Spleen (tissue), 7 donors: ENCODE data around the gene MEGF6.

ENCODE experiments used
- POLR2AphosphoS5 ChIP-seq, 3 donors: sonication (generic); formaldehyde crosslinking; IDR thresholded peaks; one replicate each; pipeline ENCODE4 v1.5.1; 2017; ENCODE audit warnings: antibody characterized with exemption in 3 of 3
- TF ChIP-seq, protein P1 (sequence below), 11 experiments: fragments of 200-600 bp in 7 of 11; fragments of 450-650 bp in 4 of 11; sonication (generic) in 4 of 11; IDR thresholded peaks in 8 of 11; conservative IDR thresholded peaks in 3 of 11; 1 replicate in 7 of 11; 2 replicates in 4 of 11; pipeline versions ENCODE4 v1.4.0 to v1.8.0; 2016 to 2021; ENCODE audit warnings: antibody characterized with exemption in 11 of 11, inconsistent platforms in 4 of 11, mild to moderate bottlenecking in 1 of 11
- donor health status: DM: no; HTN: no; CAD: no; lungs with moderate emphysema.
- donor health status: DM: no; HTN: no; CAD: no.
- donor health status: DM: no; HTN: no; CAD: no.

DNA sequence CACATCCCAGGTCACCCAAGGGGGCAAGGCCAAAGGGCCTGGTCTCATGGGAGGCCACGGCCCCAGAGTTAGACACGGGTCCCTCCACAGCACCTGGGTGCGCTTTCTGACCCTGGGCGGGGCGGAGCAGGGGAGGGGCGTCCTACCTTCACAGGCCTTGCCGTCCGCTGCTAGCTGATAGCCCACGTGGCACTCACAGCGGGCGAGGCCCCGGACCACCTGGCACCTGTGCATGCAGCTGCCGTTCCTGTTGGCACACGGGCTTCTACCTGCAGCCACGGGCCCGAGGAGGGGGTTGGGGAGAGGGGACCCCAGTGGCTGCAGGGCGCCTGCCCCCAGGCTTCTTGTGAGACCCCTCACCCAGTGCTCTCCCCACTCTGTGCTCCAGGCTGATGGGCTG lies 96.9 kb downstream of the MEGF6 start:
- TF ChIP-seq, protein P1, sequence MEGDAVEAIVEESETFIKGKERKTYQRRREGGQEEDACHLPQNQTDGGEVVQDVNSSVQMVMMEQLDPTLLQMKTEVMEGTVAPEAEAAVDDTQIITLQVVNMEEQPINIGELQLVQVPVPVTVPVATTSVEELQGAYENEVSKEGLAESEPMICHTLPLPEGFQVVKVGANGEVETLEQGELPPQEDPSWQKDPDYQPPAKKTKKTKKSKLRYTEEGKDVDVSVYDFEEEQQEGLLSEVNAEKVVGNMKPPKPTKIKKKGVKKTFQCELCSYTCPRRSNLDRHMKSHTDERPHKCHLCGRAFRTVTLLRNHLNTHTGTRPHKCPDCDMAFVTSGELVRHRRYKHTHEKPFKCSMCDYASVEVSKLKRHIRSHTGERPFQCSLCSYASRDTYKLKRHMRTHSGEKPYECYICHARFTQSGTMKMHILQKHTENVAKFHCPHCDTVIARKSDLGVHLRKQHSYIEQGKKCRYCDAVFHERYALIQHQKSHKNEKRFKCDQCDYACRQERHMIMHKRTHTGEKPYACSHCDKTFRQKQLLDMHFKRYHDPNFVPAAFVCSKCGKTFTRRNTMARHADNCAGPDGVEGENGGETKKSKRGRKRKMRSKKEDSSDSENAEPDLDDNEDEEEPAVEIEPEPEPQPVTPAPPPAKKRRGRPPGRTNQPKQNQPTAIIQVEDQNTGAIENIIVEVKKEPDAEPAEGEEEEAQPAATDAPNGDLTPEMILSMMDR (IDR thresholded peaks at IDR 0.05 in 8 of 11, conservative IDR thresholded peaks at IDR 0.05 in 3 of 11): no peak
- TF ChIP-seq POLR2AphosphoS5 (IDR thresholded peaks at IDR 0.05): no peak
